Neural cell (in vitro differentiated cells): ENCODE data around the gene PIK3R3. TPM values are rescaled to one million over a fixed set of nuclear protein-coding genes. Genes with fewer than 3 reads are reported as not detected.

Experiments
- H2AFZ ChIP-seq: fragments of 200-600, 300-800 bp; sonication (generic), shearing (Covaris generic); 2 replicates; pipeline ENCODE4 v1.6.0; 2014; ENCODE audit warnings: low read depth, mild to moderate bottlenecking, antibody characterized with exemption, low read length, moderate library complexity
- H3F3A ChIP-seq: fragments of 200-600 bp; shearing (Covaris generic); 2 replicates; pipeline ENCODE4 v1.6.1; 2016; ENCODE audit warnings: mild to moderate bottlenecking, moderate library complexity, mixed read lengths, antibody characterized with exemption, low read length; ENCODE audit not compliant: insufficient read depth, poor library complexity, severe bottlenecking
- H3K27ac ChIP-seq: fragments of 200-600, 300-800 bp; sonication (generic), shearing (Covaris generic); 2 replicates; pipeline ENCODE4 v1.5.1; 2014; ENCODE audit warnings: mild to moderate bottlenecking, low read length, moderate library complexity
- H3K27me3 ChIP-seq: fragments of 300-800, 200-600 bp; sonication (generic), shearing (Covaris generic); 2 replicates; pipeline ENCODE4 v1.6.0; 2014; ENCODE audit warnings: mild to moderate bottlenecking, low read depth, low read length, moderate library complexity; ENCODE audit not compliant: insufficient read depth
- H3K36me3 ChIP-seq: fragments of 300-800, 200-600 bp; sonication (generic), shearing (Covaris generic); 2 replicates; pipeline ENCODE4 v1.5.1; 2014; ENCODE audit warnings: mild to moderate bottlenecking, antibody characterized with exemption, low read length, moderate library complexity; ENCODE audit not compliant: insufficient read depth
- H3K4me2 ChIP-seq: fragments of 300-800, 200-600 bp; sonication (generic), shearing (Covaris generic); 2 replicates; pipeline ENCODE4 v1.6.0; 2014; ENCODE audit warnings: mild to moderate bottlenecking, low read length
- H3K4me3 ChIP-seq: fragments of 300-800, 200-600 bp; sonication (generic), shearing (Covaris generic); 2 replicates; pipeline ENCODE4 v1.5.1; 2014; ENCODE audit warnings: mild to moderate bottlenecking, low read length, moderate library complexity
- H3K79me2 ChIP-seq: fragments of 200-600 bp; shearing (Covaris generic); replicated peaks from 2 replicates; pipeline ENCODE4 v1.6.0; 2014; ENCODE audit warnings: mild to moderate bottlenecking, low read length, moderate library complexity; ENCODE audit not compliant: insufficient read depth
- H3K9ac ChIP-seq: fragments of 300-800, 200-600 bp; sonication (generic), shearing (Covaris generic); 2 replicates; pipeline ENCODE4 v1.6.1; 2016; ENCODE audit warnings: mild to moderate bottlenecking, low read length, mixed read lengths
- H3K9me2 ChIP-seq: fragments of 200-600 bp; shearing (Covaris generic); 2 replicates; pipeline ENCODE4 v1.6.1; 2016; ENCODE audit warnings: mild to moderate bottlenecking, low read length, mixed read lengths; ENCODE audit not compliant: insufficient read depth
- H3K9me3 ChIP-seq: fragments of 200-600, 300-800 bp; sonication (generic), shearing (Covaris generic); 2 replicates; pipeline ENCODE4 v1.6.1; 2016; ENCODE audit warnings: mild to moderate bottlenecking, mixed run types, low read length, moderate library complexity, mixed read lengths
- H4K20me1 ChIP-seq: fragments of 200-600 bp; shearing (Covaris generic); 2 replicates; pipeline ENCODE4 v1.6.1; 2016; ENCODE audit warnings: mild to moderate bottlenecking, mixed run types; ENCODE audit not compliant: insufficient read depth
- EP300 ChIP-seq: fragments of 450-650 bp; conservative IDR thresholded peaks from 2 replicates; pipeline ENCODE4 v1.6.1; 2014; ENCODE audit warnings: antibody characterized with exemption, mild to moderate bottlenecking, moderate library complexity; ENCODE audit not compliant: poor library complexity, severe bottlenecking
- EZH2 ChIP-seq: fragments of 200-600, 300-800 bp; shearing (Covaris generic), sonication (generic); IDR thresholded peaks from 2 replicates; pipeline ENCODE4 v1.6.1; 2014; ENCODE audit warnings: antibody characterized with exemption, low read length, borderline replicate concordance, mild to moderate bottlenecking; ENCODE audit not compliant: insufficient read depth, poor library complexity, severe bottlenecking
- MXI1 ChIP-seq: fragments of 450-650 bp; conservative IDR thresholded peaks from 2 replicates; pipeline ENCODE4 v1.6.1; 2014; ENCODE audit warnings: antibody characterized with exemption, mild to moderate bottlenecking; ENCODE audit not compliant: poor library complexity, severe bottlenecking
- POLR2AphosphoS5 ChIP-seq: IDR thresholded peaks from 2 replicates; pipeline ENCODE4 v1.6.1; 2012
- RAD21 ChIP-seq: fragments of 450-650 bp; conservative IDR thresholded peaks from 2 replicates; pipeline ENCODE4 v1.6.1; 2014; ENCODE audit warnings: antibody characterized with exemption, mild to moderate bottlenecking, moderate library complexity
- SMC3 ChIP-seq: fragments of 450-650 bp; conservative IDR thresholded peaks from 2 replicates; pipeline ENCODE4 v1.6.1; 2014; ENCODE audit warnings: antibody characterized with exemption, mild to moderate bottlenecking, moderate library complexity; ENCODE audit not compliant: poor library complexity
- TAF1 ChIP-seq: IDR thresholded peaks from 2 replicates; pipeline ENCODE4 v1.6.1; 2012; ENCODE audit warnings: low read depth
- polyA minus RNA-seq: library from RNA; depleted of rRNA, polyadenylated mRNA; stranded (reverse); fragments of >200 nt; gene quantifications from 2 replicates; pipeline ENCODE4 v1.2.3, GENCODE V29; 2014
- polyA plus RNA-seq: library from polyadenylated mRNA; depleted of rRNA; stranded (reverse); fragments of >200 nt; gene quantifications from 2 replicates; pipeline ENCODE4 v1.2.3, GENCODE V29; 2014
- TF ChIP-seq, protein P1 (sequence below): fragments of 450-650 bp; IDR thresholded peaks from 2 replicates; pipeline ENCODE4 v1.5.1; 2014; ENCODE audit warnings: antibody characterized with exemption, mild to moderate bottlenecking, moderate library complexity; ENCODE audit not compliant: poor library complexity, severe bottlenecking
- TF ChIP-seq, protein P2 (sequence below): IDR thresholded peaks from 2 replicates; pipeline ENCODE4 v1.6.1; 2012; ENCODE audit warnings: borderline replicate concordance

PIK3R3 gene
- polyA plus RNA-seq (119 and 125 TPM in 2 replicates), polyA minus RNA-seq (282 and 322 TPM in 2 replicates)

DNA sequence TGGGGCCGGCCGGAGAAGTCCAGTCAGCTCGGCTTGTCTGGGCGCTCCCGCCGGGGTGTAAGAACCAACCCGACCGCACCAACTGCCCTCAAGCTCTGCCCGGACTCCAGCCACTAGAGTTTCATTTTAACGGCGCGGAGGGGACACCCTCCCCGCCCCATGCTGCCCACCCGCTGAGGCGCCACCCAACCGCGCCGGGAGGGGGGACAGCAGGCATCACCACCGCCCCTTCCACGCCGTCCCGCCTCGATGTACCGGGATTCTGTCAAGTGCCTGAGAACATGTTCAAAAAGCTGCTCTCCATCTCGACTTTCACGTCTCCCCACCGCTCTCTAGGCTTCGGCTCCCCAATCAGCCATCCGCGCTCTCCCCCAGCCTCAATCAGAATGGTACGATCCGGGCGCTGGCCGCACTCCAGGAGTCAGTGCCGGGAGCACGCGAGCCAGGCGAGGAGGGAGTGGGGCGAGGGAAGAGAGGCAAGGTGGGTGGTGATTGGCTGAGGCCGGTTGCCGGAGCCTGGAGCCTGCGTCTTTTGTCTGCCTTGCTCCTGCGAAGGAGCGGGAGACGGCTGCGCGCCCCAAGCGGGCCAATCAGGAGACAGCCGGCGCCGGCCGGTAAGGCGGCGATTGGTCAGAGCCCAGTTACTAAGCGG lies at the start of gene PIK3R3:
Gene PIK3R3 (minus strand): TSS at position 101 of the 652 bp plus-strand sequence. CDS start 677 bp downstream, outside the sequence.
- Histone ChIP-seq H3K9me2 (no peaks in the 10 kb centered on the region), H3K9me3 (no peaks in the 10 kb centered on the region), H2AFZ (peak within 1 kb of the TSS; percentile 43), H3K9ac (peak within 1 kb of the TSS; percentile 98), H3F3A (peaks cover 5% of the 10 kb centered on the region), H3K36me3 (no peaks in the 10 kb centered on the region), H3K4me3 (peak within 1 kb of the TSS; percentile 83), H3K27me3 (no peaks in the 10 kb centered on the region), H3K27ac (peak within 1 kb of the TSS; percentile 98), H3K79me2 (peaks cover 46% of the 10 kb centered on the region), H4K20me1 (peaks cover 13% of the 10 kb centered on the region), H3K4me2 (peak within 1 kb of the TSS; percentile 68)
- TF ChIP-seq RAD21 (peak; percentile 6), TAF1 (peak; percentile 93), POLR2AphosphoS5 (no peak), MXI1 (peak; percentile 66), EP300 (no peak), SMC3 (no peak)
- TF ChIP-seq, protein P1, sequence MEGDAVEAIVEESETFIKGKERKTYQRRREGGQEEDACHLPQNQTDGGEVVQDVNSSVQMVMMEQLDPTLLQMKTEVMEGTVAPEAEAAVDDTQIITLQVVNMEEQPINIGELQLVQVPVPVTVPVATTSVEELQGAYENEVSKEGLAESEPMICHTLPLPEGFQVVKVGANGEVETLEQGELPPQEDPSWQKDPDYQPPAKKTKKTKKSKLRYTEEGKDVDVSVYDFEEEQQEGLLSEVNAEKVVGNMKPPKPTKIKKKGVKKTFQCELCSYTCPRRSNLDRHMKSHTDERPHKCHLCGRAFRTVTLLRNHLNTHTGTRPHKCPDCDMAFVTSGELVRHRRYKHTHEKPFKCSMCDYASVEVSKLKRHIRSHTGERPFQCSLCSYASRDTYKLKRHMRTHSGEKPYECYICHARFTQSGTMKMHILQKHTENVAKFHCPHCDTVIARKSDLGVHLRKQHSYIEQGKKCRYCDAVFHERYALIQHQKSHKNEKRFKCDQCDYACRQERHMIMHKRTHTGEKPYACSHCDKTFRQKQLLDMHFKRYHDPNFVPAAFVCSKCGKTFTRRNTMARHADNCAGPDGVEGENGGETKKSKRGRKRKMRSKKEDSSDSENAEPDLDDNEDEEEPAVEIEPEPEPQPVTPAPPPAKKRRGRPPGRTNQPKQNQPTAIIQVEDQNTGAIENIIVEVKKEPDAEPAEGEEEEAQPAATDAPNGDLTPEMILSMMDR, result peak; percentile 29
- TF ChIP-seq, protein P2, sequence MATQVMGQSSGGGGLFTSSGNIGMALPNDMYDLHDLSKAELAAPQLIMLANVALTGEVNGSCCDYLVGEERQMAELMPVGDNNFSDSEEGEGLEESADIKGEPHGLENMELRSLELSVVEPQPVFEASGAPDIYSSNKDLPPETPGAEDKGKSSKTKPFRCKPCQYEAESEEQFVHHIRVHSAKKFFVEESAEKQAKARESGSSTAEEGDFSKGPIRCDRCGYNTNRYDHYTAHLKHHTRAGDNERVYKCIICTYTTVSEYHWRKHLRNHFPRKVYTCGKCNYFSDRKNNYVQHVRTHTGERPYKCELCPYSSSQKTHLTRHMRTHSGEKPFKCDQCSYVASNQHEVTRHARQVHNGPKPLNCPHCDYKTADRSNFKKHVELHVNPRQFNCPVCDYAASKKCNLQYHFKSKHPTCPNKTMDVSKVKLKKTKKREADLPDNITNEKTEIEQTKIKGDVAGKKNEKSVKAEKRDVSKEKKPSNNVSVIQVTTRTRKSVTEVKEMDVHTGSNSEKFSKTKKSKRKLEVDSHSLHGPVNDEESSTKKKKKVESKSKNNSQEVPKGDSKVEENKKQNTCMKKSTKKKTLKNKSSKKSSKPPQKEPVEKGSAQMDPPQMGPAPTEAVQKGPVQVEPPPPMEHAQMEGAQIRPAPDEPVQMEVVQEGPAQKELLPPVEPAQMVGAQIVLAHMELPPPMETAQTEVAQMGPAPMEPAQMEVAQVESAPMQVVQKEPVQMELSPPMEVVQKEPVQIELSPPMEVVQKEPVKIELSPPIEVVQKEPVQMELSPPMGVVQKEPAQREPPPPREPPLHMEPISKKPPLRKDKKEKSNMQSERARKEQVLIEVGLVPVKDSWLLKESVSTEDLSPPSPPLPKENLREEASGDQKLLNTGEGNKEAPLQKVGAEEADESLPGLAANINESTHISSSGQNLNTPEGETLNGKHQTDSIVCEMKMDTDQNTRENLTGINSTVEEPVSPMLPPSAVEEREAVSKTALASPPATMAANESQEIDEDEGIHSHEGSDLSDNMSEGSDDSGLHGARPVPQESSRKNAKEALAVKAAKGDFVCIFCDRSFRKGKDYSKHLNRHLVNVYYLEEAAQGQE, result peak; percentile 70

DNA sequence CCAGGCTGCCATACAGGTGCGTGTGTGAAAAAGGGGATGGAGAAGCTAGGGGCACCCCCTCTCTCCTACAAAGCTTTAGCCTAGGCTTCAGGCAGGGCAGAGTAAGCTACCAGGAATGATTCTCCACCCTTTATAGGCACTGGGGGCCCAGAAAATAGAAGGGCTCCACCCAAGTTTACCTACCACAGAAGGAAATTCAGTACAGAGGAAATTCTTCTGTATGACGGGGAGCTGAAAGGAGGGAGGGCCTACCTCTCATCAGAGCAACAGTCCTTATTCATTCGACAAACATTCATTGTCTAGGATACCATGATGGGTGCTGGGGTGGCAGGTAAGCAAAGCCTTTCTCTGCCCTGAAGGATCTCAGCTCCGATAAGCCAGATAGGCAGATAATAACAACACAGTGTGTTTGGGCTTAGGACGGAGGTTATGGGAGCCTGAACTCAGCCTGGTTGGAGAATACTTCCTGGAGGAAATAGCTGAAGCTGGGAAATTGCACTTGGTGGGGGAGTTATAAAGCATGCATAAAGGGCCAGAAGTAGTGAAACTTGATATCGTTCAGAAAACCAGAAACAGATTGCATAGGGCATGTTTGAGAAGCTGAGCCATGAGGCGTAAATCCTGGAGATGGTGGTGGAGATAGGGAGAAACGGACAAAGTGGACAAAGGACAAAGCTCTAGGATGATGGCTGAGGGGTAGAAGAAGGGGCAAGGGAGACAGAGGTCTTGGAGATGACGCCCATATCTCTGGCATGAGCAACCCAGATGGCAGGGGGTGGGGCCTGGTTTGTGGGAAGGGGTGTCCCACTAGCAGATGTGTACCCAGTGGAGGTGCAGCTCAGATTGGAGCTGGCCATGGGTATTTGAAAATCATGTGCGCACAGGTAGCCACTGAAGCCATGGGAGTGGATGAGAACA lies 49.2 kb upstream of the PIK3R3 start:
- H3F3A ChIP-seq, result no peaks in the 10 kb centered on the region
- no peaks in the 10 kb centered on the region for H3K9me3 ChIP-seq
- H3K4me3 ChIP-seq, result no peak overlapping the region
- H3K36me3 ChIP-seq, result no peaks in the 10 kb centered on the region
- no peaks in the 10 kb centered on the region for H3K79me2 ChIP-seq
- no peaks in the 10 kb centered on the region for H3K27me3 ChIP-seq
- no peak overlapping the region for H2AFZ ChIP-seq
- TF ChIP-seq MXI1, result no peak
- no peak for TF ChIP-seq POLR2AphosphoS5
- TF ChIP-seq EP300, result no peak
- TF ChIP-seq, protein P1, result no peak
- TF ChIP-seq EZH2, result no peak
- TF ChIP-seq, protein P2, result no peak
- no peak for TF ChIP-seq TAF1
- no peak for TF ChIP-seq RAD21
- TF ChIP-seq SMC3, result no peak
- H4K20me1 ChIP-seq, result no peaks in the 10 kb centered on the region
- H3K9ac ChIP-seq, result no peak overlapping the region
- no peak overlapping the region for H3K4me2 ChIP-seq
- H3K9me2 ChIP-seq, result no peaks in the 10 kb centered on the region
- no peak overlapping the region for H3K27ac ChIP-seq
